ENCODE measurements around the gene SASH1.
"Not testable (repeated sequence)": the region's sequence is repeated elsewhere in the genome, so short reads cannot be mapped to it uniquely, and the experiment has no call there.

Gene SASH1

GRCh38 chr6:148328876-148329555 is 13.6 kb upstream of the SASH1 start:
- DNase-seq (ENCODE audit: low spot score): no peak

GRCh38 chr6:148329596-148330381 is 12.8 kb upstream of the SASH1 start:
- no peak for DNase-seq (ENCODE audit: low spot score)

DNA sequence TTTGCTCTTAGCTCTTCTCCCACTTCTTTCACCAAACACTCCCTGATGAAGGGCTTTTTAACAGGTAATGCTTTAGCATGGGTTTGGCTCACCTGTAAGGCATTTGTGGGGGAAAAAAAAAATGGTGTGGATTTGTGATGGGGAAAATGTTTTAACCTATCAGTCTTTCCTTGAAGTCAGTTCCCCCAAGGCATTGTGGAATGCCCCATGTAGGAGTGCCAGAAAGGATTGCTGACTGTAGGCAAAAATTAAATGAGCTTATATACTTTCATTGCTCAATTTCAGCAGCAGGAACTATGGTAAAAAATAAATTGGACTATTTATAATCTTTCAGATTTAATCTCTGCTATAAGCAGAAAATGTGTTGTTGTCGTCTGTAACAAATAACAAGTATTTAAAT is 10.6 kb upstream of the SASH1 start:
- DNase-seq (ENCODE audit: low spot score): no peak

DNA sequence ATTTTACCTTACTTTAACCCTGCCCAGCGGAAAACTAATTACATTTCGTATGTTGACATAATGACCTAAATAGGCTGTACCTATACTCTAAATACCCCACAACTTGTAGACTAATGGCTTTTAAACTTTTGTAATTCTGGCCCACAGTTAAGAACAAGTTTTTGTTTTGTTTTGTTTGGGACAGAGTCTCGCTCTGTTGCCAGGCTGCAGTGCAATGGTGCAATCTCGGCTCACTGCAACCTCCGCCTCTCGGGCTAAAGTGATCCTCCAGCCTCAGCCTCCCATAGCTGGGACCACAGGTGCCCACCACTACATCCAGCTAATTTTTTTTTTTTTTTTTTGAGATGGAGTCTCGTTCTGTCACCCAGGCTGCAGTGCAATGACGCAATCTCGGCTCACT is 5.7 kb upstream of the SASH1 start:
- DNase-seq (ENCODE audit: low spot score): no peak

DNA sequence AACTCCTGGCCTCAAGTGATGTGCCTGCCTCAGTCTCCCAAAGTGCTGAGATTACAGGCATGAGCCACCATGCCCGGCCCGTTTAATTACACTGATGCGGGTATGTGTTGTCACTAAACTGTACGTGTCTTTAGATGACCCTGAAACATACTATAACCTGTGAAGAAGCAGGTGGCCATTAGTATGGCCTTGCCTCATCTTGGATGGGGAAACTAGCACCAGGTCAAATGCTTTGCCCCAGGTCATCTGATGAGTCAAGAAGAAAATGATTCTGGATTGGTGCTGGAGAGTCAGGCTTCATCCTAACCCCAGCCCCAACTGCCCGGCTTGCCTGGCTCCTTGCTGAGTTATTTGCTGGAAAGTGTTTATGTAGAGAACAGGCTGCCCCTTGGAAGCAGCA is 2.9 kb upstream of the SASH1 start:
- DNase-seq (ENCODE audit: low spot score): no peak

DNA sequence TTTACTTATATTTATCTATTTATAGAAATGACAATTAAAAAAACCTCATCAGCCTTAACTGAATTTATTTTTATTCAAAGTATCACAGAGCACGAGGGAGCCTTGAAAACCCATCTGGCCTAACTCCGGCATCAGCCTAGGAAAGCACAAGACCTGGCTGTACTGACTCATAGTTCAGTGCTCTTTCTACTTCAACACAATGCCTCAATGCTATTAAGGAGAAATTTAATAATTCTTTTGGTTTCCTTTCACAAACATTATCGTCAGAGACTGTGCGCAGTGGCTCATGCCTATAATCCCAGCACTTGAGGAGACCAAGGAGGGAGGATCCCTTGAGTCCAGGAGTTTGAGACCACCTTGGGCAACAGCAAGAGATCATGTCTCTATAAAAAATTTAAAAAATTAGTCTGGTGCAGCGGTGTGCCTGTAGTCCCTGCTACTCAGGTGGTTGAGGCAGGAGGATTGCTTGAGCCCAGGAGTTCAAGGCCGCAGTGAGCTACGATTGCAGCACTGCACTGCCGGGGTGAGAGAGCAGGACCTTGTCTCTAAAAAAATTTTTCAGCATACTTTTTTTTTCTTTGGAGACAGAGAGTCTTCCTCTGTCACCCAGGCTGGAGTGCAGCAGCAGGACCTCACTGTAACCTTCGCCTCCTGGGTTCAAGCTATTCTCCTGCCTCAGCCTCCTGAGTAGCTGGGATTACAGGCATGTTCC is 1.9 kb upstream of the SASH1 start:
- no peak for DNase-seq (ENCODE audit: low spot score)

GRCh38 chr6:148342100-148342349 is 613 bp upstream of the SASH1 start:
- DNase-seq (ENCODE audit: low spot score): no peak

DNA sequence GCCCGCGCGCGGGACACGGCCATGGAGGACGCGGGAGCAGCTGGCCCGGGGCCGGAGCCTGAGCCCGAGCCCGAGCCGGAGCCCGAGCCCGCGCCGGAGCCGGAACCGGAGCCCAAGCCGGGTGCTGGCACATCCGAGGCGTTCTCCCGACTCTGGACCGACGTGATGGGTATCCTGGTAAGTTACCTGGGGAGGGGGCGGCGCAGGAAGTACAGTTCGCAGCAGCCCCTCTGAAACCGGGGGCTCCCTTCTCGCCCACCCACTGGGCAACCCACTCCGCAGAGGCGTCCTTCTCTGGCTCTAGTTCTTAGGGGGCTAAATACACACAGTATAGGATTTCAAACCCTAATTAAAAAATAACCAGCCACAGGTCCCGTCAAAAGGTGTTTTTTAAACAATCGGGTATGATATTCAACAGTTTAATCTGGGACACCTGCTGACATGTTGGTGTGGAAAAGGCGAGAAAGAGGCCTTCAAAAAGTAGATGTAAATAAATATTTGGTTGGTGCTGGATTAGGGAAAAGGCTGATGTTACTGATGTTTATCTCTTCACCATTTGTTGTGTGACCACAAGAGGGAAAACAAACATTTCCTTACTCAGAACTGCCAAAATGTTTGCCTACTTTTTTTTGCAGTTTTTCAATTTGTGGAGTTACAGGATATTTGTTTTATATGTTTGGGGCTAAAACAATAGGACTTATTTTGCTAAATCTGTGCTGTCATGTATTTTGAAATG is 577 bp downstream of the SASH1 start:
- DNase-seq (ENCODE audit: low spot score): no peak

- no peak for DNase-seq (ENCODE audit: low spot score)
These were observed 2.5 kb downstream of the SASH1 start for GRCh38 chr6:148345176-148345575.

DNA sequence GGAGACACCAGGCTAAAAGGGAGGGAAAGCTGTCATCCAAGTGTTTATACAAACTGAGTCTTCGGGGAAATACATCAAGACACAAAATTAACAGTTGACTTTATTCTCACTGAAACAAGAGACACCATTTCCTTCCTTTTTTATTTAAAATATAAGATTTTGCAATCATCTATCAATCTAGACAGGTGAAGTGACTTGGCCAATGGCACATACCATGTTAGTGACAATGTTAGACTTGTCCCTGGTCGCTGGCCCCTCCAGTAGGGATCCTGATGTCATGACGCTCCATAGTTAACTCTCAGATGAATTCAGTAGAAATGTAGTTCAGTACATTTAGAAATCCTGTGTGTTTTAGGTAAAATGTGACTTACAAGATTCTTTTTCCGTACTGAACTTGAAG is 2.9 kb downstream of the SASH1 start:
- DNase-seq (ENCODE audit: low spot score): no peak

DNA sequence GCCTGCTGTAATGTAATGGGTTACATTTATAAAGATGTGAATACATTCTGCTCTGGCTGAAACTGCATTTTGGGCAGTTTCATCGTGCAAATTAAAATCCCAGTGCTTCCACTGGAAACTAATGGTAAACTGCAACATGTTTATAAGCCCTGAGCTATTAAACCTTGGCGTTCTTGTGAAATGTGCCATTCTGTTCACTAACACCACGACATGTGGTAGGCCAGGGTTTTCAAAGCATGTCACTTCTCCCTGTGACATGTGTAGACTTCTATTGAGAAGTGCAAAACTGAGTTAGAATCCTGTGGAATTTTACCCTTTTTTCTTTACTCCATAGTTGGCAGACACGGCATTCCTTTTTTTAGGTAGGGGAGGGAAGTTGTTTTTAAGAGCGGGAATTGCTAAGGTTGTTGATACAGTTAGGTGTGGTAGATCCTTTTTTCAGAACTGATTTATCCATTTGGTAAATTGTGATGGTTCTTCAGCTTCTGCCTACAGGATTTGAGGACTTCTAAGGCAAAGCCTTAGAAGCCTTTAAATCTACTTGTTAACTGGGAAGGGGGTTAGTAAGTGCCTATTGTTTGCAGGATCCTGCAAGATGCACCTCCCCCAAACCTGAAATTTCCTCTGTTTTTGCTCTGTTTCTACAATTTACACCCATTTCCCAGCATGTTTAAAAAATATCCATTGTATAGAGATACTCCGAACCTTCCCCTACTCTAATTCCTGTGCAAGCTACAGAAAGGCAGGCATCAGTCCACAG is 4.2 kb downstream of the SASH1 start:
- DNase-seq (ENCODE audit: low spot score): no peak

DNA sequence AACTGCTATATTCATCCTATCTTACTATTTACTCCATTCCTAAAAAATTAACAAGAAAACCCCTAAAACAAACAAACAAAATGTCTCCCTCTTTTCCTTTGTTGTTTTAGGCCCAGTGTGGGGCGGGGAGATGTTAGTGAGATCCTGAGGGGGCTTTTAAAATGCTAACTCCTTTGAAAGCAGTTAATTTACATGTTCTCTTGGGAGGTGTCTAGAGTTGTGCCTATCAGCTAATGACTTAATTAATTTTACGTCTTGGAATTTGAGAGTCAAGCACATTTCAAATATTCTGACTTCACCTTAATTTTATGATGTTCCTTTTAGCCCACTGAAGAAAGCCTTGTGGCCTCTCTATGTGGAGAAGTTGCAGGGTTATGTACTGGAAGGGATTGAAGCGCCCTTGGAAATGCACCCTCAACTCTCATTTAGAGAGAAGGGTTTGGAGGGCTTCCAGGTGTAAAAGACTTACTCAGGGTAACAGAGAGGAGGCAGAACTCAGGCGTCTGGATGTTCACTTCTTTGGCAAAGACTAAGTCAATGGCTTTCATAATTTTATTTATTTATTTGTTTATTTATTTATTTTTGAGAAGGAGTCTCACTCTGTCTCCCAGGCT is 4.9 kb downstream of the SASH1 start:
- no peak for DNase-seq (ENCODE audit: low spot score)

GRCh38 chr6:148348335-148348734 is 5.7 kb downstream of the SASH1 start:
- DNase-seq (ENCODE audit: low spot score): no peak

DNA sequence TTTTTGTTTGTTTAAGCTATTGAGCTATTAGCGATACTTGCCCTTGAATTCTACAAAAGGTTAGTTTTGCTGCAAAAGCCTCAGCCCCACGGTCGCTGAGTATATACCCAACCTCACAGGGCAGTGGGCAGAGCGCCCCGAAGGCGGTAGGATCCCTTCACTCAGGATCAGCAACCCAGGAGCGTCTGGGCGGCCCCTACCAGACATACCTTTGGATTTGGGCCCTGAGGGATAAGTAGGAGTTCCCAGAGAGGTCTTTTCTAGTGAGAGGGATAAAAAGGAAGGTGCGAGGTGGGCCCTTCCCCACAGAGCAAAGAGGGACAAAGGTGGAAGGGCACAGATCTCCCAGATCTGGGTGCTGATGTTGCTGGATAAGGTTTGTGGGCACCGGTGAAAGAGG is 6.1 kb downstream of the SASH1 start:
- DNase-seq (ENCODE audit: low spot score): no peak

- DNase-seq (ENCODE audit: low spot score): no peak
These were observed 6.8 kb downstream of the SASH1 start for GRCh38 chr6:148349466-148349865.

DNA sequence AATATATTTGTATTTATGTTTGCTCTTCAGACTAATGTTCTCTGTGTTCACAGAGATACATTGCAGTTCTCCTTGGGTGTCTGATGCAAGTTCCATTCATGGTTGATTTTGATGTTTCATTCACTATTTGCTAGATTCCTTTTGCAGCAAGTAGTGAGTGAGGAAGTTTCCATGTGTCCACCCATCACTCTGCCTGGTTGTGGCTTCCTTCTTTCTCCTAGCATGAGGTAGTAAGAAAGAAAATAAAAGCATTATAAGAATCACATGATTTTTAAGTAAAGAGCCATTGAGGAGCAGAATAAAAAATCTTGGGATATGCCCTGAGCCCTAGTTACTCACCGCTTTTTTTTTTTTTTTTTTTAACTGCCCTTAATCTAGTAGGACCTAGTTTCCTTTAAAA is 8.7 kb downstream of the SASH1 start:
- no peak for DNase-seq (ENCODE audit: low spot score)

DNA sequence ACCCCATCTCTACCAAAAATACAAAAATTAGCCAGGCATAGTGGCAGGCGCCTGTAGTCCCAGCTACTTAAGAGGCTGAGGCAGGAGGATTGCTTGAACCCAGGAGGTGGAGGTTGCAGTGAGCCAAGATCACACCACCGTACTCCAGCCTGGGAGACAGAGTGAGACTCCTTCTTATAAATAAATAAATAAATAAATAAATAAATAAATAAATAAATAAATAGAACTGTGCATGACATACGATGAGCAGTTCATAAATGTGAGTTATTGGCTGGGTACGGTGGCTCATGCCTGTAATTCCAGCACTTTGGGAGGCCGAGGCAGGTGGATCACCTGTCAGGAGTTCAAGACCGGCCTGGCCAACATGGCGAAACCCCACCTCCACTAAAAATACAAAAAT is 9.8 kb downstream of the SASH1 start:
- not testable (repeated sequence) for DNase-seq (ENCODE audit: low spot score)

DNA sequence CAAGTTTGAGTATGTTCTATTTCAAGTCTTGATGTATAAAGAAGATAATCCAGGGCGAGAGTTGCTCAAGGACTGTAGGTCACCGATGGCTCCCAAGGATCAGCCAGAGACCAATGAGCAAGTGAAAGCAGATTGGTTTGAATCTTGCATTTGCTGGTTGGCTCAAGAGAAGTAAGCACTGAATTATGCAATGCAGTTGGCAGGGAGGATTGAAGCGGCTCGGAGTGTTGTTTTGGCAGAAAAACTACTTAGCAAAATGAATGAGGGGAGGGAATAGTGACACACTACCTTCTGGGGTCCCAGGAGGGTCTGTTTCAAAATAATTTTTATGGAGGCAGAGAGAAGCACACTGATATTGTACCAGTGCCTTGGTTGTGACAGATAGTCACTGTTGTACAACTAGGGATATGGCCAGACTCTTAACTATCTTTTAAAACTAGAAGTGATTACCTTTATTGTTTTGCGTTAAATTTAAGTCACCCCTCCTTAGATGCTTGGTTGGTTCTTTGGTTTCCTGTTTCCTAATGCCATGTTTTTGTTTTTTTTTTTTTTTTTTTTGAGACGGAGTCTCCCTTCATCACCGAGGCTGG is 15.7 kb downstream of the SASH1 start:
- no peak for DNase-seq (ENCODE audit: low spot score)

DNA sequence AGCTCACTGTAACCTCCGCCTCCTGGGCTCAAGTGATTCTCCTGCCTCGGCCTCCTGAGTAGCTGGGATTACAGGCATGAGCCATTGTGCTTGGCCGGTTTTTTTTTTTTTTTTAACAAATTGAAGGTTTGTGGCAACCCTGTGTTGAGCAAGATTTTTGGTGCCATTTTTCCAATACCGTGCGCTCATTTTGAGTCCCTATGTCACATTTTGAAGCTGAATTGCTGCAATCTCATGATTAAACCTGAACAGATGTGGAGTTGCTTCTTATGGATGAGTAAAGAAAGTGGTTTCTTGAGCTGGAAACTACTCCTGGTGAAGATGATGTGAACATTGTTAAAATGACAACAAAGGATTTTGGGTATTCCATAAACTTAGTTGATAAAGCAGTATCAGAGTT is 16.6 kb downstream of the SASH1 start:
- DNase-seq (ENCODE audit: low spot score): no peak

- DNase-seq (ENCODE audit: low spot score): no peak
These were observed 21.6 kb downstream of the SASH1 start for GRCh38 chr6:148364056-148364824.

Data from NAMALWA (cell line).